Central memory CD4-positive, alpha-beta T cell (primary cell): Measurements from ENCODE around the gene COBL.

Experiments
- DNase-seq: peaks from one replicate; pipeline ENCODE4 v3.0.0; 2022

The COBL gene

GRCh38 chr7:51186531-51186930 is 130.1 kb downstream of the COBL start:
- DNase-seq = no peak

GRCh38 chr7:51182636-51183166 is 133.9 kb downstream of the COBL start:
- no peak for DNase-seq

- DNase-seq = no peak
Measured at GRCh38 chr7:51180092-51180491, 136.5 kb downstream of the COBL start.

- DNase-seq = no peak
Measured at GRCh38 chr7:51175992-51176388, 140.6 kb downstream of the COBL start.

- no peak for DNase-seq
Measured at GRCh38 chr7:51175316-51175991, 141.2 kb downstream of the COBL start.

- no peak for DNase-seq
Measured at GRCh38 chr7:51165337-51165736, 151.3 kb downstream of the COBL start.

GRCh38 chr7:51162724-51163329 is 153.8 kb downstream of the COBL start:
- DNase-seq = peak; percentile 44

- DNase-seq = no peak
Measured at GRCh38 chr7:51161937-51162336, 154.7 kb downstream of the COBL start.

GRCh38 chr7:51160990-51161615 is 155.5 kb downstream of the COBL start:
- DNase-seq = peak; percentile 44

- no peak for DNase-seq
Measured at GRCh38 chr7:51160411-51160810, 156.2 kb downstream of the COBL start.

GRCh38 chr7:51158742-51159445 is 157.7 kb downstream of the COBL start:
- no peak for DNase-seq

GRCh38 chr7:51158211-51158610 is 158.4 kb downstream of the COBL start:
- no peak for DNase-seq

- no peak for DNase-seq
Measured at GRCh38 chr7:51154201-51154600, 162.4 kb downstream of the COBL start.

GRCh38 chr7:51152706-51153200 is 163.9 kb downstream of the COBL start:
- DNase-seq = no peak

- no peak for DNase-seq
Measured at GRCh38 chr7:51151455-51151854, 165.2 kb downstream of the COBL start.

GRCh38 chr7:51150193-51150592 is 166.4 kb downstream of the COBL start:
- no peak for DNase-seq

GRCh38 chr7:51148216-51148615 is 168.4 kb downstream of the COBL start:
- DNase-seq = no peak

GRCh38 chr7:51146816-51147586 is 169.6 kb downstream of the COBL start:
- DNase-seq = no peak

GRCh38 chr7:51144178-51144577 is 172.4 kb downstream of the COBL start:
- DNase-seq = no peak

GRCh38 chr7:51142741-51143385 is 173.7 kb downstream of the COBL start:
- DNase-seq = no peak

- DNase-seq = no peak
Measured at GRCh38 chr7:51141451-51142003, 175.1 kb downstream of the COBL start.
